ENCODE results near the gene ST6GALNAC6. TPM values are rescaled to one million over a fixed set of nuclear protein-coding genes. Genes with fewer than 3 reads are reported as not detected.
A peak's percentile ranks its signal among the peaks of the same experiment; 100 is the strongest.
"Not testable (repeated sequence)": the region's sequence is repeated elsewhere in the genome, so short reads cannot be mapped to it uniquely, and the experiment has no call there.

The ST6GALNAC6 gene
- total RNA-seq, 1 donor from 2014 or later = 34.0 TPM

DNA sequence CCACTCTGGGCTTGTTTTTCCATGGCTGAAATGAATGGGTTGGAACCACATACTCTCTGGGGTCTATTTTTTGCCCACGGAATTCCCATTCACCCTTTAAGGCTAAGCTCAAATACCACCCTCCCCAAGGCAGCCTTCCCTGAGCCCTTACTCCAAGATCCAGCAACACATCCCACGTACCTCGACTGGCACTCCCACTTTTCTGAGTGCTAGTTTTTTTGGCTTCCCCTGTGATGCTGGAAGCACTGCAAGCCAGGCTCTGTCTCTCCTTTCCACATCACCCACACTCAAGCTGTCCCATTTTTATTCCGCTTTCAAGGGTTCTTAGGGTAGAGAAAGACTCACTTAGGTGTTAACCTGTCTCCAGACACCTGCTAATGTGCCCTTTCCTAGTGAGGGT, 6.0 kb downstream of the ST6GALNAC6 start:
- no peak for DNase-seq

DNA sequence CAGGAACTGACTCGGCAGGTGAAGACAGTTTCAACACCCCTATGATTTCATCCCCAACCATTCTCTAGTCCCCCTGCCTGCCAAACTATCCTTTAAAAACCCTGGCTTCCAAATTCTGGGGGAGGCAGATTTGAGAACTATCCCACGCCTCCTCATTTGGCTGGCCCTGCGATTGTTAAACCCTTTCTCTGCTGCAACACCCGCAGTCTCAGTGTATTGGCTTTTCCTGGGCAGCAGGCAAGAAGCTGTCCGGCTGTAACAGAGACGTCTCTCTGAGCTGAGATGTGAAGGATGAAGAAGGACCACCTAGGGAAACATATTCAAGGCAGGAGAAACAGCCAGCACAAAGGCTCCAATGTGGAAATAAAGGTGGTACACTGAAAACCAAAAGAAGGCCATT, 6.6 kb downstream of the ST6GALNAC6 start:
- no peak for DNase-seq

DNA sequence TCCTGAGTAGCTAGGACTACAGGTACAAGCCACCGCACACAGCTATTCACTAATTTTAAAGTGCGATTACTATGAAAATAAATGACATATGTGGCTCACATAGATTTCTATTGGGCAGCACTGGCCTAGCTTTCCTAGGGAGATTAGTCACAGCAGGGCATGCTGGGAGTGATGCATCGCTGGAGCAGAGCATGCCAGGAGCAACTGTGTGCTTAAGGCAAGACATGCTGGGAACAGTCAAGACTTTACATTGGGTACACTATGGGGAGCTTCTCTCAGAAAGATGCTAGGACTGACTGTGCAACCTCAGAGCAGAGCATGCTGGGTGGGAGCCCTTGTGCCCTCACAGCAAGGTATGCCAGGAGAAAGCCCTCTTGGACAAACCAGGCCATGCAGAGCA, 9.3 kb downstream of the ST6GALNAC6 start:
- no peak for DNase-seq

DNA sequence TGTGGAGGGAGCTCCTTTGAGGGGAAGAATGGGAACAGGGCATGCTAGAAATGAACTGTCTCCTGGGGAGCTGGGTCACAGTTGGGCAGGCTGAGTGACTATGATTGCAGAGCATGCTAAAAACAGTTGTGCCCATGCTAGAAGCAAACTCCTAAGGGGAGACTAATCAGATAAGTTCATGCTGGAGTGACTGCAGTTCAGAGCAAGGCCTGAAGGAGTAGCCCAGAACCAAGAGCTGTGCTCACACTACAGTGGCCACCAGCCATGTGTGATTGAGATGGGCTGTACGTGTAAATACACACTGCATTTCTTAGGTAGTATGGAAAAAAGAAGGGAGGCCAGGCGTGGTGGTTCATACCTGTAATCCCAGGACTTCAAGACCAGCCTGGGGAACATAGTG, 11.6 kb downstream of the ST6GALNAC6 start:
- DNase-seq = no peak

DNA sequence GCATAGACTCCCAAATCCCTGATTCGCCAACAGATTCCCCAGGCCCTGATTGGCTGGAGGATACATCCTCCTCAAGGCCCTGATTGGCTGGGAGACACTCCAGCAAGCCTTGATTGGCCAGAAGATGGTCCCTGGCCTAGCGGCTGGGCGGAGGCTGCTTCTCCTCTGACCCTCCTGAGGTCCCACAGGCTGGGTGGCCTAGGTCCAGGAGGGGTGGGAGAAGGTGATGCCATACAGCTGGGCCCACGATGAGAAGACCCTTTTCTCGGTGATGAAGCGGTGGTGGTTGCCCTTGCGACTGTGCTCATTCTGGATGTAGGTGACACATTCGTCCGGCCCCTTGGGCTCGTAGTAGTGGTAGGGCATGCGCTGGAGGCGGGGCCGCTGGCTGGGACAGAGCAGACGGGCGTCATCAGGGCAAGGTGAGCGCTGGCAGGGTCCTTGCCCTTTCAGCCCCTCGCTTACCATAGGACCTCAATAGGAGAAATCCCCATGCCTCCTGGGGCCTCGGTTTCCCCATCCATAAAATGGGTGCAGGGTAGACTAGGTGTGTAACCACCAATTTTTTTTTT, 12.9 kb downstream of the ST6GALNAC6 start:
- DNase-seq = no peak

DNA sequence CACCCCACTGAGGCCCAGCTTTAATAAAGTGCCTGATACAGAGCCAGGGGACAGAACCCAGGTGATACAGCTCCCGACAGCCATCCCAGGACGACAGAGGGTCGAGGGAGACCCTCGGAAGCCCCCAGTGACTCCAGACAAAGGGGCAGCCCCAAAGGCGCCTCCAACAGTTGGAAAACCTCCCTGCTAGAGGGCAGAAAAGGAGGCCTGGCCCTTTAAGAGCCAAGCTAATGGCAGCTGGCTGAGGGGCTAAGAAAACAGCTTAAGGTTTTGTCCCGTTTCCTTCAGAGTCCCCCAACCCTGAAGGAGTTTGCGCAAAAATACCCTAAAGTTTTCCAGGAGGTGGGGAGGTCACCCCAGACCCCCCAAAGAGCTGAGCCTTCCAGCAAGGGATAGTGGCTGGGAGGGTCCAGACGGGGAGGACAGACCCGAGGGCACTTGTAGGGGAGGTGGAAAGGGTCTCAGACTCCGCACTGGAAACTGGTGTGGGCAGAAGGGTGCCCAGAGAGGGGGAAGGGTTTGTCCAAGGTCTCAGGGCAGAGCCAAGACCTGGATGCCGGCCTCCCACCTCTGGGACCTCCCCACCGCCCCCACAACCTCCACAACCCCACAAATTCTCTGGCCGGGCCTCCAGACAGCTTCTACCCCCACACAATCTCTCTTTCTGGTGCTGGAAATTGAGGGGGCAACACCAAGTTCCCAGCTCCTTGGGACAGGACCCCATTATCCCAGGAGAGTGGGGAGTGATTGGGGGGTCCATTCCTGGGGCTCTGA, 13.7 kb downstream of the ST6GALNAC6 start:
- no peak for DNase-seq

DNA sequence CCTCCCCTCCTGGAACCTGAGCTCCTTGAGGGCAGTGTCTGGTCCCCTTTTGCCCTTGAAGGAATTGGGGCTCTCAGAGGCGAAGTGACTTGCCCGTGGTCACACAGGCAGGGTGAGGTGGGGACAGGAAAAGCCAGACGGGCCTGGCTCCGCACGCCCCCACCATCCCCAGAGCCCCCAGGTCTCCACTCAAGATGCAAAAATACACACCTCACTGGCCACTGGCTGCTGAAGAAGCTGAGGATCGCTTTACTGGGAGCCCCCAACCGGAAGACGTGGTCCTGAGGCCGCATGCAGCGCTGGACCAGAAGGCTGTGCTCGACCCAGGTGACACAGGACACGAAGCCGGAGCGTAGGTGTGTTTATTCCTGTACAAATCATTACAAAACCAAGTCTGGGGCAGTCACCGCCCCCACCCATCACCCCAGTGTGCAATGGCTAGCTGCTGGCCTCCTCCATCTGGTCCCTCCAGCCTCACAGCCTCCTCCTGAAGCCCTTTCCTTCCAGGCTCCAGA, 14.4 kb downstream of the ST6GALNAC6 start:
- DNase-seq = no peak

DNA sequence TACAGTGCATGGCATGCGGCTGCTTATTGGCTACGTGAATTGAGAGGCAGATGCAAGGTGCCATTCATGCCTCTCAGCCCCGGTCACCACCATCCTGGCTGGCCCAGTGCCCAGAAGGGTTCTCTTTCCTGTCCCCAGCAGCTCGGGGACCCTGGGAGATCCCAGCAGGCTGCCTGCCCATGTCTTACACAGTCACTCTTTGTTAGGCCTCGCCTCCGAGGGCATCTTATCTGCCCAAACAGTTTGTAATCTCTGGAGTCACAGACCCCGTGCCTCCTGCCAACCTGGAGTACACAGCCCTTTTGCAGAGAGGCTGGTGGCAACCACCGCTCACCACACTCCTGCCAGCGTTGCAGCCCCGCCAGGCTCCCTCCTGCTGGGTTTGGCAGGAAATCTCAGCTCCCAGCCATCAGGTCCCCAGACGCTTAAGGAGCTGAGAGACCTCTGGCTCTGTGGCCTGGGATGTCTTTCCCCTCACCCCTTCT, 14.9 kb downstream of the ST6GALNAC6 start:
- DNase-seq = peak; percentile 68

DNA sequence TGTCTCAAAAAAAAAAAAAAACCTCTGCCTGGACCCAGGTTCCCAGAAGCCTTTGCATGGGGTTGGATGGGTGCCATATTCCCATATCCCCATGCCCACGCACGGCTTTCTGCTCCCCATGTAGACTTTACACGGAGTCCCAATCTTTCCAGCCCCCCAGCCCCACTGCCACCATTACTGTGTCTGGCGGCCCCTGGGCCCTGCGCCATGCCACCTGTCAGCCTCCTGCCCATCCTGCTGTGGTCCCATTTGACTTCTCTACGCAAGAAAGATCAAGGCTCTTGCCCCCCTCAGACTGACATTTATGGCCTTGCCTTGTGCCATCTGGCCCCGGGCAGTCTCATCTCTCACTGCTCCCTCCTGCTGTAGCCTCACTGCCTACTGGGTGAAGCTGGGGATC, 15.4 kb downstream of the ST6GALNAC6 start:
- DNase-seq = no peak

DNA sequence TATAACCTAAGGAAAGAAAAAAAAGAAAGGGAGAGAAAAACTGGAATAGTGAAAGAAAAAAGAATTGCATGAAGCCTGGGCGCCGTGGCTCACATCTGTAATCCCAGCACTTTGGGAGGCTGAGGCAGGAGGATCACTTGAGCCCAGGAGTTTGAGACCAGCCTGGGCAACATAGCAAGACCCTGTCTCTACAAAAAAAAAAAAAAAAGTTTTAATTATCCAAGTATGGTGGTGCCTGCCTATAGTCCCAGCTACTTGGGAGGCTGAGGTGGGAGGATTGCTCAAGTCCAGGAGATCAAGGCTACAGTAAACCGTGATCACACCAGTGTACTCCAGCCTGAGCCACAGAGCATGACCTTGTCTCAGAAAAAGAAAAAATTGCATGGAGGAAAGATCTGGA, 17.7 kb downstream of the ST6GALNAC6 start:
- DNase-seq = not testable (repeated sequence)

DNA sequence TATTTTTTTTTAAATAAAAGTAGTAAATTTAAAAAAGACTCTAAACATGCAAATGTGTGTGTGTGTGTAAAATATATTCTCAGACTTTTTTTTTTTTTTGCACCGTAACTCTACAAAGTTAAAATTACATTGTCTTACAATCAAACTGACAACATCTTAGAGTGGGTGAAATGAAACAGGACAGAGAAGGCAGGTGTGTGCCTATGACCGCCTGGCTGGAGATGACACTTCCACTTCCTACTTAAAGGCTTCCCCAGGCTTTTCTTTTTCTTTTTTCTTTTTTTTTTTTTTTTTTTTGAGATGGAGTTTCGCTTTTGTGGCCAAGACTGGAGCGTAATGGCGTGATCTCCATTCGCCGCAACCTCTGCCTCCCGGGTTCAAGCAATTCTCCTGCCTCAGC, 19.3 kb downstream of the ST6GALNAC6 start:
- DNase-seq = no peak

DNA sequence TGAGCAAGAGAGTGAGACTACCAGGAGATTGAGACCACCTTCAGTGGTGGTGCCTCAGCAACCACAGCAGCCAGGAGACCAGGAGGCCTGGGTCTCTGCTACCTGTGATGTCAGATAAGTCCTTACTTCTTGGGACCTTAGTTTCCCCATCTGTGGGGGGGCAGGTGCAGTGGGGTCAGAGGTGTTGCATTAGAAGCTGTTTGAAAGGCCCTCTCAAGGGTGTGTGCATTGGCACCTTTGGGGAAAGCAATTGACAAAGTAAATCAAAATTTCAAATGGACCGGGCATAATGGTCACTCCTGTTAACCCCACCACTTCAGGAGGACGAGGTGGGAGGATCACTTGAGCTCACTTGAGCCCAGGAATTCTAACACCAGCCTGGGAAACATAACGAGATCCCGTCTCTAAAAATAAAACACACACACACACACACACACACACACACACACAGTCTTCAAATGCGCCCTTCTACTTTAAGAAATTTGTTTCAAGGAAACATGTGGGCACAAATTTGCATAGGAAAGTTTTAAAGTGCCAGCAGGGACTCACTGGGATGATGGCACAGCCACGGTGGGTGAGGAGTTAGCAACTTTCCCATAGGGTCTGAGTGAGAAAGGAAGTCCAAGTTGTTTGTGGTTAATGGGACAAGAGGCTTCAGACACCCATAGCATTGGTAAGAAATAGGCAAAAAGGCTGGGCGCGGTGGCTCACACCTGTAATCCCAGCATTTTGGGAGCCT, 20.6 kb downstream of the ST6GALNAC6 start:
- DNase-seq = no peak

DNA sequence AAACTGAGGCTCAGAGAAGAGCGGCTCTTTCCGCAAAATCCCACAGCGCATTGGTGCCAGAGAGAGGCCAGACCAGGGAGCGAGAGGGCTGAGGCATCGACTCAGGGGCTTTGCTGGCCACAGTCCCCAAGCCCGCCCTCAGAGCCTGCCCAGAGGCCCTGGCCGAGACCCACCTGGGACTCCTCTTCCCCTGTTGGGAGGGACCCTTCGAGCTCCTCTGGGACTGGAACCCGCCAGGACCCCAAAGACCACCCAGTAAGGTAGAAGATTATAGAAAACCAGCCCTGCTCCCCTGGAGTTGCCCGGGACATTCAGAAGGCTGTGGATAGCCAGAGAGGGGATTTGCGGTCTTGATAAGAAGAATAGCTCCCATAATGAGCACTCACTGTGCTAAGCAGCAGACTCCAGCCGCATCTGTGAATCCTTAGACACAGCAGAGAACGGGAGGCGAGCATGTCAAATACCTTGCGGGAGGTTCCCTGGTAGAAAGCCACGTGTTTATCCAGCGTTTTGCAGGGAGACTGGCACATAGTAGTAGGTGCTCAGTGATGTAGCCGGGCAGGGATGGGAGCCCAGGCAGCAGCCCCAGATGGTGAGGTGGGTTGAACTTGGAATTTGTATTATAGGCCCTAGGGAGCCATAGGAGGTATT, 21.3 kb downstream of the ST6GALNAC6 start:
- DNase-seq = no peak

DNA sequence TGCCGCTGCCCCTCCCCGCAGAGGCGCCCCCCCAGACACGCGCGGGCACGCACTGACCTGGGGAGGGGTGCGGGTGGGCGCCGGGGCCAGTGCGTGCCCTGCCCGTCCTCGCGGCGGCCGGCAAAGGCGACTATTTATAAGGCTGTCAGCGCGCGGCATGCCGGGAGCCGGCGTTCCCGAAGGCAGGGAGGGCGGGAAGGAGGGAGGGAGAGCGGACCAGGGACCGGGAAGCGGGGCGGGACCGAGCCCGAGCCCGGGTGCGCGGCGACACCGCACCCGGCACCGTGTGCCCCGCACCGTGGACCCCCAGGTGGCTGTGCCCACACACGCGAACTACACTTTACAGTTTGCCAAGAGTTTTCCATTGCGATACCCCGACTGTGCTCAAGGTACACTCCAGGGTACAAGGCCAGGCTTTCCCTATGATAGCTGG, 21.8 kb downstream of the ST6GALNAC6 start, which contains the start of gene AK1:
TSS of gene AK1 (minus strand) at position 110 of the 433 bp plus-strand sequence. CDS start 3,058 bp downstream, outside the sequence.
- peak; percentile 91 for DNase-seq

DNA sequence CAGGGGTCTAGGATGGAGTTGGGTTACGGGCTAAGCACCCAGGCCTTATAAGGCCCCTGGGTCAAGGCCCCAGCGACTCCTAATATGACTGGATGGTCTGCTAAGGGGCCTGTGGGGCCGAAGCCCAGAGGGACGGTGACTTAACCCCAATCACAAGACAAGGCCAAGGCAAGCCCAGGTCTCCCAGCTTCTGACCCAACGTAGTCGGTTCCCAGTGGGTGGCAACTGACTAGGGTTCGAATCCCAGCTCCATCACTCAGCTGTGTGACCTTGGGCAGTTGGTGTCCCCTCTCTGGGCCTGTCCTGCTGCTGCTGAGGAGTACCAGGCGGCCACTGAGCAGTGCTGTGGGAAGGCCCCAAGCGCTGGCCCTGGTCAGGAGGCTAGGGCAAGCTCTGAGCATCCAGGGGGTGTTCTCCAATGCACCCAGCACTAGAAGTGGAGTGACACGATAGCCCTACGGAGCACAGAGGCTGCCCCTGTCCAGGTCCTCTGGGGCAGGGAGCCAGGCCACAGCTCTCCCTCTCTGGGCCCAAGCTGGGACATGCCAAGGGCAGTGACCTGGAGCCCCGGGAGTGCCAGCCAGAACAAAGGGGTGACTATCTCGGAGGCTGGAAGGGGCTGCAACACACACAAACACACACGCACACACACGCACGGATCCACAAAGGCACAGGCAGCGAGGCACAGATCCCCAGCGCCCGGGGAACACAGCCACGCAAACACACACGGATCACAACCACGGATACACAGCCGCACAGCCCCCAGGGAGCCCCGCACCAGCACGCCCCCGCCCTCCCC, 22.4 kb downstream of the ST6GALNAC6 start:
- DNase-seq = peak; percentile 58

DNA sequence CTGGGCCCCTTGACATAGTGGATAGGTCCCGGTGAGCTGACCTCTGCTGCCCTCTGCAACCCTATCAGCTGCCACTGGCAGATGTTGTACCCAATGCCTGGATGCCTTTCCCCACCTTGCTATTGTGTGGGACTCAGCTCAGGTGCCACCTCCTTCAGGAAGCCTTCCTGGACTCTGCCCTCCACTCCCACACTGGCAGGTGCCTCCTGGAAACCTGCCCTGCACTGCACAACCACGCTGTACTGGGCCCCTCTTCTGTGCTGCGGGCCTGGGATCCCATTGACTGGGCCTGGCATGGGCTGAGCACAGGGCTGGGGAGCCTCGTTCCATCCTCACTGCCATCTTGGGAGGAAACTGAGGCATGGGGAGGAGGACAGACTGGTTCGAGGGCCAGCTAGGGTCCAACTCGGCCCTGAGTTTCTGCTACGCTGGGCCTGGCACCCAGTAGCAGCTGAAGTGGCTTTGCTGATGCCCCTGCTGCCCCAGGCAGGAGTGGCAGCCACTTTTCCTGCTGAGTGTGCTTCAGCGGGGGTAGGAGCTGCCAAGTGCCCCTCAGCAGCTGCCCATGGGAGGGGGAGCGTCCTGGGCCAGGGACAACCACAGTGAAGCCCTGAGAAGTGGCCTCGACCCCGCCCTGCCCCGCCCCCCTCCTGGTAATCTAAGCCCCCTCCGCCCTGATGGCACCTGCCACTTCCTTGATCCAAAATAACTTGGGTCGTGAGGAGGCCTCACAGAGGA, 23.2 kb downstream of the ST6GALNAC6 start:
- DNase-seq = peak; percentile 92

DNA sequence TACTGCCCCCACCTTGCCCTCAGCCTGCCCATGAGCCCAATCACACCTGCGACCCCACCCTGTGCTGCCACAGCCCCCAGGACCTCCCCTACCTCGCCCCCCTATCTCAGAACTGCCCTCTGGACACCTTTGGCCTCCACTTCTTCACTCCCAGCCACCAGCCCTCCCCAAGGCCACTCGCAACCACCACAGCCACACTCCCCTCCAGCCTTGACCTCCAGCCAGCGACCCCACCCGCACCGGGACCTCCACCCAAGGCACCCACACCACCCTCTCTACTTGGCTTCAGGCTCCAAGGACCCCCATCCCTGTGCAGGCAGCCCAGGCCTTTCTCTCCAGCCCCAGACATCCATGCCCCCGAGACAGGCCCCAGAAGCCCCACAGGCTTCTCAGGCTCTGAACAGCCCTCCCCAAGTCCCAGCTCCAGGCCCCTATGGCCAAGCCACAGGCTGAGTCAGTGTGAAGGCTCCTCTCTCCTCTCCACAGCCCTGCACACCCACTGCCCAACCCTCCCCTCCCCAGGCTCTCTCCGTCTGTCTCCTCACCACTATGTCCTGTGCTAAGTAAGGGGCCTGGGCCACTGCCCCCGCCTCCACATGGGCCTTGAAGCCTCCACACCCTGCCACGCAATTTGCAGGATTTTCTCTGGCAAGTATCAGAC, 24.0 kb downstream of the ST6GALNAC6 start:
- DNase-seq = peak; percentile 51

DNA sequence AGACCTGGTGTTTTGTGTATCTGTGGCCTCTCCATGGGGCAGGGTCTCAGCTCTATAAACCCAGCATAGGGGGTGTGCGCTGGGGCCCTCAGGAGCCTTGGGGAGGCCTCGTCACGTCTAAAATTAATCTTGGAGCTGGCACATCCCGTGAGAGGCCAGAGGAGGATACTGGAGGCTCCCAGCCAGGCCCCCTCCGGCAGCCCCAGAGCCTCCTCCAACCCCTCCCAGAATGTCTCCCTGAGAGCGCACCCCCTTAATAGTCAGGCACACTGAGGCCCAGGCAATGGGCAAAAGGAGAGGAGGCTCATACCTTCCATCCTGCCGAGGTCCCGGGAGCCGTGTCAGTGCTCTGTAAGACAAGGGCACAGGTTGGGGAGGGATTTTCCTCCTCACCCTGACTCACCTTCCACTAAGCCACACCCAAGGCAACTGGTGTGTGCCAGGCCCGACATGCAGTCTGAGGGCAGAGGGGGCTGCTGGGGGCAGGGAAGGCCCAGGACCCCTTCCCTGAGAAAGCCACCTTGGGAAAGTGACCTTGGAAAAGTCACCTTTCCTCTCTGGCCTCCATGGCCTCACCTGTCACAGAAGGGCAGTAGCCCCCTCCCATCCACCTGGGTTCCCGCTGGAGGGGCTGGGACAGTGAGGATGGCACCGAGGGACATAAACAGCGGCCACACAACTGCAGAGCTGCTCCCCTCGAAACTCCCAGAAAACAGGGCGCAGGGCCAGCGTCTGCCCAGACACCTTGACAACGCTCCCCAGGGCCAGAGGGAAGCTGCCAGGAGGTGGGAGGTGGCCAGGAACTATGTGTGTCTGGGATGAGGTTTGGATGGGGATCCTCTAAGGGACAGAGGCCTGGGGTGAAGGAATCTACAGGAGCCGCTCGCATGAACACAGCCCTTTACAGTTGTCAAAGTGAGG, 24.8 kb downstream of the ST6GALNAC6 start:
- DNase-seq = no peak

DNA sequence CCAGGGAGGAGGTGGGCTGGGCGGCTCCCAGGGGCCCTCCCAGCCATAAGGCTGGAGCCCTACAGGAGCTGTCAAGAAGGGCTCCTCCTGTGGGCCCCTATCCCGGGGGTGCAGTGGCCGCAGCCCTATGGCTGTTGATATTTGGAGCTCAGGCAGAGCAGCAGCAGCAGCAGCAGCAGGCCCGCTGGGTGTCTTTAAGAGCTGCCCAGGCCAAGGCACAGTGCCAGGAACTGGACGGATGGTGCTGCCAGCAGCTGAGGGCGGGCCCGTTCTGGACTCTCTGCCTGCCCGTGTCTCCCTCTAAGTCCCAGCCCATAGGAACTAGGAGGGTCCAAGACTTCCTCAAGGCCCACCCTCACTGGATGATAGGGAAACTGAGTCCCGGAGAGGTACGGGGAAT, 25.5 kb downstream of the ST6GALNAC6 start:
- peak; percentile 88 for DNase-seq
